B cell (primary cell): ENCODE measurements around the gene POF1B. TPM values are rescaled to one million over a fixed set of nuclear protein-coding genes. Genes with fewer than 3 reads are reported as not detected.
A peak's percentile ranks its signal among the peaks of the same experiment; 100 is the strongest.

Source experiments
- ATAC-seq: fragments of 200-7000 bp; cut with Tn5 transposase; one replicate; pipeline ENCODE4 v1.10.0; 2021; ENCODE audit warnings: low read depth, mild to moderate bottlenecking, moderate number of reproducible peaks, moderate library complexity
- CTCF ChIA-PET: fragments of 350-600 bp; sonication (Branson Sonifier 250); formaldehyde crosslinking; loops from one replicate; lab custom pipeline; 2021; ENCODE audit warnings: antibody characterized with exemption, inconsistent platforms; lab: Charles Lee
- POLR2A ChIA-PET: fragments of 350-600 bp; sonication (Branson Sonifier 250); formaldehyde crosslinking; loops from one replicate; lab custom pipeline; 2021; ENCODE audit warnings: antibody characterized with exemption; lab: Charles Lee
- DNase-seq: peaks from one replicate; pipeline ENCODE4 v3.0.0; 2013
- H2AFZ ChIP-seq: 2 replicates; pipeline ENCODE4 v1.6.1; 2012; ENCODE audit warnings: mild to moderate bottlenecking, low read depth, low read length; ENCODE audit not compliant: insufficient read depth, poor library complexity, severe bottlenecking
- H3K27ac ChIP-seq, 2 donors: 1 replicate in 1 of 2; 2 replicates in 1 of 2; pipeline ENCODE4 v1.5.1; 2012 to 2013; ENCODE audit warnings: low read length in 2 of 2, mild to moderate bottlenecking in 2 of 2, moderate library complexity in 1 of 2
- H3K27me3 ChIP-seq, 4 experiments: fragments of 200-600 bp in 1 of 4; sonication (generic) in 1 of 4; replicated peaks in 1 of 4; 1 replicate in 2 of 4; 2 replicates in 2 of 4; pipeline versions ENCODE4 v1.6.1 to v1.7.0; 2013 to 2016; ENCODE audit warnings: low read length in 3 of 4, mild to moderate bottlenecking in 2 of 4, mixed read lengths in 1 of 4, moderate library complexity in 1 of 4; ENCODE audit not compliant: insufficient read depth in 4 of 4, control insufficient read depth in 3 of 4; ENCODE audit errors: control extremely low read depth in 1 of 4
- H3K36me3 ChIP-seq, 2 experiments: replicated peaks in 1 of 2; 1 replicate in 1 of 2; 2 replicates in 1 of 2; pipeline versions ENCODE4 v1.6.1 to v1.7.1; 2013; ENCODE audit warnings: low read length in 1 of 2; ENCODE audit not compliant: insufficient read depth in 2 of 2, control insufficient read depth in 1 of 2; ENCODE audit errors: control extremely low read depth in 1 of 2, extremely low read depth in 1 of 2
- H3K4me1 ChIP-seq, 2 donors: fragments of 200-600 bp in 1 of 2; sonication (generic) in 1 of 2; 1 replicate in 1 of 2; 2 replicates in 1 of 2; pipeline versions ENCODE4 v1.5.1 to v1.6.1; 2013 to 2017; ENCODE audit warnings: low read length in 2 of 2; ENCODE audit not compliant: control insufficient read depth in 2 of 2, insufficient read depth in 2 of 2
- H3K4me2 ChIP-seq: replicated peaks from 2 replicates; pipeline ENCODE3; 2012; ENCODE audit warnings: mild to moderate bottlenecking, low read depth, low read length; ENCODE audit not compliant: poor library complexity, severe bottlenecking
- H3K4me3 ChIP-seq, 5 experiments: fragments of 200-600 bp in 1 of 5; sonication (generic) in 1 of 5; 1 replicate in 3 of 5; 2 replicates in 2 of 5; pipeline versions ENCODE4 v1.5.1 to v1.7.0; 2011 to 2016; ENCODE audit warnings: low read length in 4 of 5, mild to moderate bottlenecking in 4 of 5, low read depth in 2 of 5, control low read depth in 1 of 5, moderate library complexity in 1 of 5; ENCODE audit not compliant: insufficient read depth in 1 of 5; ENCODE audit errors: control extremely low read depth in 1 of 5, extremely low read depth in 1 of 5
- H3K79me2 ChIP-seq: fragments of 200-600 bp; sonication (generic); one replicate; pipeline ENCODE4 v1.6.0; 2016; ENCODE audit warnings: low read length; ENCODE audit not compliant: control insufficient read depth, insufficient read depth
- H3K9ac ChIP-seq: fragments of 200-600 bp; sonication (generic); 2 replicates; pipeline ENCODE4 v1.6.1; 2017; ENCODE audit warnings: mild to moderate bottlenecking, low read length, moderate library complexity
- H3K9me3 ChIP-seq, 3 donors: one replicate each; pipeline versions ENCODE4 v1.6.1 to v1.7.1; 2013; ENCODE audit warnings: low read length in 2 of 3; ENCODE audit not compliant: control insufficient read depth in 2 of 3, insufficient read depth in 1 of 3; ENCODE audit errors: control extremely low read depth in 1 of 3
- H4K20me1 ChIP-seq: 2 replicates; pipeline ENCODE4 v1.6.0; 2012; ENCODE audit warnings: mild to moderate bottlenecking, low read length; ENCODE audit not compliant: insufficient read depth, control insufficient read depth, poor library complexity, severe bottlenecking
- H3K27ac Mint-ChIP-seq: one replicate; pipeline ENCODE4 v1.8.0; 2021; ENCODE audit warnings: mixed read lengths
- H3K27me3 Mint-ChIP-seq: one replicate; pipeline ENCODE4 v1.8.0; 2021; ENCODE audit warnings: mixed read lengths
- H3K4me1 Mint-ChIP-seq: one replicate; pipeline ENCODE4 v1.8.0; 2021; ENCODE audit warnings: mixed read lengths
- H3K4me3 Mint-ChIP-seq: one replicate; pipeline ENCODE4 v1.8.0; 2021; ENCODE audit warnings: mixed read lengths
- H3K9me3 Mint-ChIP-seq: one replicate; pipeline ENCODE4 v1.8.0; 2022; ENCODE audit warnings: mixed read lengths; ENCODE audit not compliant: insufficient read depth
- CTCF ChIP-seq: fragments of 200-600 bp; IDR thresholded peaks from one replicate; pipeline ENCODE4 v1.8.0; 2022; ENCODE audit warnings: antibody characterized with exemption, mild to moderate bottlenecking
- EZH2 ChIP-seq: IDR thresholded peaks from 2 replicates; pipeline ENCODE4 v1.6.1; 2012; ENCODE audit warnings: borderline replicate concordance, low read depth, mild to moderate bottlenecking, moderate library complexity, low read length; ENCODE audit not compliant: insufficient read depth, poor library complexity, severe bottlenecking
- WGBS: methylation state at CpG from one replicate; pipeline ENCODE4 v1.1.5; 2013; ENCODE audit warnings: missing lambda C conversion rate; ENCODE audit not compliant: insufficient coverage; 5-methylcytosine and 5-hydroxymethylcytosine counted together
- intact Hi-C: fragments of 100-400 bp; cut with micrococcal nuclease; formaldehyde crosslinking; loops from one replicate; pipeline ENCODE4 v1.10.0; 2022
- polyA minus RNA-seq: library from RNA; depleted of rRNA, polyadenylated mRNA; stranded (reverse); fragments of >200 nt; gene quantifications from 2 replicates; pipeline ENCODE4 v1.2.3, GENCODE V29; 2012
- polyA plus RNA-seq: library from polyadenylated mRNA; depleted of rRNA; stranded (reverse); fragments of >200 nt; gene quantifications from 2 replicates; pipeline ENCODE4 v1.2.3, GENCODE V29; 2012
- total RNA-seq, 2 donors: library from RNA; stranded (reverse); fragments of 120-200 nt in 1 of 2; gene quantifications; 1 replicate in 1 of 2; 2 replicates in 1 of 2; pipeline versions ENCODE4 v1.2.3 to v1.2.4, GENCODE V29; 2013 to 2022

POF1B gene
- 1.2 and 1.9 TPM in 2 replicates for total RNA-seq
- 2.7 TPM for total RNA-seq (2013)
- 0.14 and 0.78 TPM in 2 replicates for polyA plus RNA-seq
- 0.36 and 3.2 TPM in 2 replicates for polyA minus RNA-seq

GRCh38 chrX:85379174-85379907 is at the start of gene POF1B:
Gene POF1B (minus strand): TSS chrX:85379665. CDS start chrX:85379454, 211 bp downstream.
- Histone ChIP-seq H3K4me2 (no peak within 1 kb of the TSS), H3K27me3 (no peaks in the 10 kb centered on the region), H4K20me1 (no peaks in the 10 kb centered on the region), H3K4me1 (no peaks in the 10 kb centered on the region), H3K4me3 (peak within 1 kb of the TSS in 1 of 5 experiments; percentile 24), H2AFZ (no peak within 1 kb of the TSS), H3K36me3 (no peaks in the 10 kb centered on the region), H3K79me2 (no peaks in the 10 kb centered on the region), H3K9me3 (no peaks in the 10 kb centered on the region), H3K27ac (no peak within 1 kb of the TSS), H3K9ac (no peak within 1 kb of the TSS)
- TF ChIP-seq CTCF (no peak), EZH2 (no peak)
- ChIA-PET POLR2A (no interaction called here), CTCF (no interaction called here)
- no peaks in the 10 kb centered on the region for H3K27me3 Mint-ChIP-seq
- H3K4me1 Mint-ChIP-seq = peaks cover 3% of the 10 kb centered on the region
- peak; percentile 2 for DNase-seq
- intact Hi-C loops = no loop called here
- H3K27ac Mint-ChIP-seq = peak within 1 kb of the TSS; percentile 27
- ATAC-seq = peak; percentile 47
- peak within 1 kb of the TSS; percentile 65 for H3K4me3 Mint-ChIP-seq
- no peaks in the 10 kb centered on the region for H3K9me3 Mint-ChIP-seq
- 82% methylated on average over 7 of the region's 12 CpGs for WGBS

- H4K20me1 ChIP-seq = no peaks in the 10 kb centered on the region
- WGBS = no CpG with 5 or more reads among the region's 1 CpG
- no peaks in the 10 kb centered on the region for H3K4me1 ChIP-seq
- no peak overlapping the region for H3K4me3 Mint-ChIP-seq
- H2AFZ ChIP-seq = no peak overlapping the region
- H3K36me3 ChIP-seq = no peaks in the 10 kb centered on the region
- H3K9me3 ChIP-seq = no peaks in the 10 kb centered on the region
- intact Hi-C loops = no loop called here
- H3K4me3 ChIP-seq = no peak overlapping the region
- POLR2A ChIA-PET = no interaction called here
- no peak overlapping the region for H3K4me2 ChIP-seq
- H3K27me3 Mint-ChIP-seq = no peaks in the 10 kb centered on the region
- TF ChIP-seq EZH2 (no peak), CTCF (no peak)
- no peaks in the 10 kb centered on the region for H3K4me1 Mint-ChIP-seq
- DNase-seq = no peak
- H3K27ac Mint-ChIP-seq = no peak overlapping the region
- no peaks in the 10 kb centered on the region for H3K79me2 ChIP-seq
- peaks cover 3% of the 10 kb centered on the region for H3K9me3 Mint-ChIP-seq
- ATAC-seq = no peak
- CTCF ChIA-PET = no interaction called here
- H3K27ac ChIP-seq = no peak overlapping the region
- H3K9ac ChIP-seq = no peak overlapping the region
- no peaks in the 10 kb centered on the region for H3K27me3 ChIP-seq
Observed at GRCh38 chrX:85429066-85429465, 49.6 kb upstream of the POF1B start.
